Adrenal gland (tissue), 5 donors: ENCODE measurements around the gene PLEKHA7.

Source experiments
- POLR2A ChIP-seq, 2 donors: fragments of 450-650 bp; IDR thresholded peaks; one replicate each; pipeline ENCODE4 v1.6.1; 2017; ENCODE audit warnings: antibody characterized with exemption in 2 of 2, mild to moderate bottlenecking in 2 of 2, moderate library complexity in 1 of 2
- TF ChIP-seq, protein P1 (sequence below), 6 experiments: fragments of 450-650 bp in 4 of 6; fragments of 200-600 bp in 2 of 6; sonication (generic) in 1 of 6; IDR thresholded peaks; 1 replicate in 5 of 6; 2 replicates in 1 of 6; pipeline versions ENCODE4 v1.5.1 to v1.8.0; 2016 to 2021; ENCODE audit warnings: antibody characterized with exemption in 6 of 6, mild to moderate bottlenecking in 2 of 6, moderate library complexity in 1 of 6
- donor health status: DM: no; HTN: no; CAD: no.

DNA sequence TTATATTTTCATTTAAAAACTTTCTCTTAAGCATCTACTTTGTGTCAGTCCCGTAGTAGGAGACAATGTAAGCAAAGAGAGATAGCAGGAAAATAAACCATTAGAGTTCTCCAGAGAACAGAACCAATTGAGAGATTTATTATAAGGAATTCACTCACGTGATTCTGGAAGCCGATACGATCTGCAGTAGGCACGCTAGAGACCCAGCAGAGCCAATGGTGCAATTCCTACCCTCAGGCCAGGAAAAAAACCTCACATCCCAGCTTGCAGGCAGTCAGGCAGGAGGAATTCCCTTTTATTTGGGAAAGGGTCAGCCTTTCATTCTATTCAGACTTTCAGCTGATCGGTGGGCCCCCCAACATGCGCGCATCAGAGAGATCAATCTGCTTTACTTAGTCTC is 7.3 kb upstream of the PLEKHA7 start:
- TF ChIP-seq, protein P1, sequence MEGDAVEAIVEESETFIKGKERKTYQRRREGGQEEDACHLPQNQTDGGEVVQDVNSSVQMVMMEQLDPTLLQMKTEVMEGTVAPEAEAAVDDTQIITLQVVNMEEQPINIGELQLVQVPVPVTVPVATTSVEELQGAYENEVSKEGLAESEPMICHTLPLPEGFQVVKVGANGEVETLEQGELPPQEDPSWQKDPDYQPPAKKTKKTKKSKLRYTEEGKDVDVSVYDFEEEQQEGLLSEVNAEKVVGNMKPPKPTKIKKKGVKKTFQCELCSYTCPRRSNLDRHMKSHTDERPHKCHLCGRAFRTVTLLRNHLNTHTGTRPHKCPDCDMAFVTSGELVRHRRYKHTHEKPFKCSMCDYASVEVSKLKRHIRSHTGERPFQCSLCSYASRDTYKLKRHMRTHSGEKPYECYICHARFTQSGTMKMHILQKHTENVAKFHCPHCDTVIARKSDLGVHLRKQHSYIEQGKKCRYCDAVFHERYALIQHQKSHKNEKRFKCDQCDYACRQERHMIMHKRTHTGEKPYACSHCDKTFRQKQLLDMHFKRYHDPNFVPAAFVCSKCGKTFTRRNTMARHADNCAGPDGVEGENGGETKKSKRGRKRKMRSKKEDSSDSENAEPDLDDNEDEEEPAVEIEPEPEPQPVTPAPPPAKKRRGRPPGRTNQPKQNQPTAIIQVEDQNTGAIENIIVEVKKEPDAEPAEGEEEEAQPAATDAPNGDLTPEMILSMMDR (IDR thresholded peaks at IDR 0.05), result no peak
- no peak for TF ChIP-seq POLR2A (IDR thresholded peaks at IDR 0.05)
